Measurements from ENCODE around the gene MBD5. TPM values are rescaled to one million over a fixed set of nuclear protein-coding genes. Genes with fewer than 3 reads are reported as not detected.

MBD5 gene
- total and polyA plus RNA-seq, 2 of the 4 experiments (the other 2 are of a cell fraction), result 9.8 to 14.2 TPM

GRCh38 chr2:148458171-148458570 is 437.3 kb downstream of the MBD5 start:
- dilution Hi-C loops (cut with HindIII; ENCODE audit: low sequenced_read_pairs, unreplicated experiment) (no loop called here), intact Hi-C loops (cut with micrococcal nuclease) (no loop called here), in situ Hi-C loops (cut with MboI; ENCODE audit: low sequenced_read_pairs) (no loop called here)
- Histone ChIP-seq H4K5ac (ENCODE audit: low read depth, low read length) (no peak overlapping the region), H3K56ac (ENCODE audit: extremely low read depth, insufficient read depth, low read length) (no peak overlapping the region), H3K14ac (replicated peaks; ENCODE audit: low read depth, low read length) (no peak overlapping the region), H3K9me1 (ENCODE audit: insufficient read depth, low read length) (no peaks in the 10 kb centered on the region), H2AFZ (replicated peaks; ENCODE audit: low read length, poor library complexity) (no peak overlapping the region), H3K4me1 (ENCODE audit: control insufficient read depth, insufficient read depth, low read length) (no peaks in the 10 kb centered on the region), H2BK120ac (ENCODE audit: low read depth, low read length) (no peak overlapping the region), H4K91ac (ENCODE audit: insufficient read depth, low read depth, low read length) (no peak overlapping the region), H3K79me1 (ENCODE audit: low read depth in 1 of 2, low read length in 2 of 2) (peaks cover 0 to 4% of the 10 kb centered on the region in 2 experiments; a peak in 1 of 4 replicates), H4K20me1 (ENCODE audit: insufficient read depth, low read length) (no peaks in the 10 kb centered on the region), H2AK9ac (replicated peaks; ENCODE audit: low read depth, low read length, poor library complexity) (no peak overlapping the region), H3K4me2 (ENCODE audit: low read depth, low read length) (no peak overlapping the region), H2BK5ac (ENCODE audit: low read depth, low read length, poor library complexity, severe bottlenecking) (no peak overlapping the region), H4K8ac (ENCODE audit: low read depth in 2 of 2, low read length in 2 of 2) (no peak overlapping the region), H2BK15ac (ENCODE audit: low read depth, low read length) (no peak overlapping the region), H3K36me3 (ENCODE audit: control insufficient read depth, insufficient read depth, low read length) (peaks cover 3% of the 10 kb centered on the region), H2BK20ac (ENCODE audit: low read depth, low read length) (no peak overlapping the region), H3K27ac (ENCODE audit: insufficient read depth, low read length) (no peak overlapping the region), H3K9ac (ENCODE audit: low read depth, low read length) (no peak overlapping the region), H3K4ac (ENCODE audit: low read depth, low read length) (no peak overlapping the region), H3K18ac (ENCODE audit: low read depth, low read length) (no peak overlapping the region), H3K27me3 (ENCODE audit: control insufficient read depth, insufficient read depth, low read length) (no peaks in the 10 kb centered on the region), H3K9me3 (ENCODE audit: control insufficient read depth, insufficient read depth, low read length) (no peaks in the 10 kb centered on the region), H3K4me3 (ENCODE audit: insufficient read depth, low read depth, low read length) (no peak overlapping the region), H3K23ac (ENCODE audit: low read depth, low read length) (no peak overlapping the region), H2AK5ac (ENCODE audit: low read depth, low read length) (no peak overlapping the region)
- CTCF ChIA-PET, result no interaction called here
- ATAC-seq (ENCODE audit: low read depth), result no peak
- BruUV-seq (replicated peaks), result no TSS peak
- no peak for DNase-seq
- WGBS, 2 experiments (ENCODE audit: extremely low coverage in 2 of 2, insufficient read length in 1 of 2), result no CpG with 5 or more reads among the region's 2 CpGs
- POLR2A ChIA-PET (ENCODE audit: unreplicated experiment), result no interaction called here
- no peak for TF ChIP-seq SMC3 (IDR thresholded peaks at IDR 0.05; ENCODE audit: low read depth, low read length)
- no peak for TF ChIP-seq RCOR1 (IDR thresholded peaks at IDR 0.05; ENCODE audit: insufficient replicate concordance, low read length)
- TF ChIP-seq ELK1 (IDR thresholded peaks at IDR 0.05; ENCODE audit: borderline replicate concordance, low read depth, low read length), result no peak

All from IMR-90 (cell line).